Stimulated activated CD4-positive, alpha-beta T cell treated with anti-CD3 and anti-CD28 coated beads, Interleukin-4, amount 100 ng/mL, for 1 hour (primary cell): ENCODE data around the gene FN3K.
A peak's percentile ranks its signal among the peaks of the same experiment; 100 is the strongest.

Experiments
- DNase-seq: peaks from one replicate; pipeline ENCODE4 v3.0.0-alpha.2; 2020

Gene FN3K

DNA sequence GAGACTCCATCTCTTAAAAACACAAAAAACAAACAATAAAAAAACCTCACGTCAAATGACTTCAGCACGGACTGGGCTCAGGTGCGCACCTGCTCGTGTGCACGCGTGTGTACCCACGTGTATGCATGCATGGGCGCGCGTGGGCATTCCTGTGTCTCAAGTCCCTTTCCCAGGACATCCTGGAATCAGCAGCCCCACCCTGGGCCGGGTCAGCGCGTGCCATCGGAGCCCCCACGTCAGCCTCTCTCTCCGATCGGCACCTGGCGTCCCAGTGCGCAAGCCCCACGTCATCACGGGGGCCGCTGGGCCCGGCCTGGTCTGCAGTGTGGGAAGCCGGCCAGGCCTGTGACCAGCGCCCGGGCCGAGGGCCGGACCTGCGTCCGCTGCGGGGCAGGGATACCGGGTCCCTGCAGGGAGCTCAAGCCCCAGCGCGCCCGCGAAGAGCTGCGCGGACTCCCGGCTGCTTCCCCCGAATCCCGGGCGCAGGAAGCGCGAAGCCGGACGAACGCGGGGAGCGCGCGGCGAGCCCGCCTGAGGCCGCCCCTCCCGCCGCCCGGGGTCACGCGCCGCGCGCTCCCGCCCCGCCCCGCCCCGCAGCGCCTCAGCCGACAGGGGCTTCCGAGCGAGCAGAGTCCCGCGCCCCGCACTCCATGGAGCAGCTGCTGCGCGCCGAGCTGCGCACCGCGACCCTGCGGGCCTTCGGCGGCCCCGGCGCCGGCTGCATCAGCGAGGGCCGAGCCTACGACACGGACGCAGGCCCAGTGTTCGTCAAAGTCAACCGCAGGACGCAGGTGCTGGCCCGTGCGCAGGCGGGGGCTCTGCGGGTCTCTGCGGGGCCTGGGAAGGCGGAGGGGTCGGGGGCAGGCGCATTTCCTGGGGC lies at the start of gene FN3K:
FN3K (plus strand) TSS at position 629 of the 880 bp plus-strand sequence; CDS start at position 651, 22 bp downstream.
- peak; percentile 33 for DNase-seq

DNA sequence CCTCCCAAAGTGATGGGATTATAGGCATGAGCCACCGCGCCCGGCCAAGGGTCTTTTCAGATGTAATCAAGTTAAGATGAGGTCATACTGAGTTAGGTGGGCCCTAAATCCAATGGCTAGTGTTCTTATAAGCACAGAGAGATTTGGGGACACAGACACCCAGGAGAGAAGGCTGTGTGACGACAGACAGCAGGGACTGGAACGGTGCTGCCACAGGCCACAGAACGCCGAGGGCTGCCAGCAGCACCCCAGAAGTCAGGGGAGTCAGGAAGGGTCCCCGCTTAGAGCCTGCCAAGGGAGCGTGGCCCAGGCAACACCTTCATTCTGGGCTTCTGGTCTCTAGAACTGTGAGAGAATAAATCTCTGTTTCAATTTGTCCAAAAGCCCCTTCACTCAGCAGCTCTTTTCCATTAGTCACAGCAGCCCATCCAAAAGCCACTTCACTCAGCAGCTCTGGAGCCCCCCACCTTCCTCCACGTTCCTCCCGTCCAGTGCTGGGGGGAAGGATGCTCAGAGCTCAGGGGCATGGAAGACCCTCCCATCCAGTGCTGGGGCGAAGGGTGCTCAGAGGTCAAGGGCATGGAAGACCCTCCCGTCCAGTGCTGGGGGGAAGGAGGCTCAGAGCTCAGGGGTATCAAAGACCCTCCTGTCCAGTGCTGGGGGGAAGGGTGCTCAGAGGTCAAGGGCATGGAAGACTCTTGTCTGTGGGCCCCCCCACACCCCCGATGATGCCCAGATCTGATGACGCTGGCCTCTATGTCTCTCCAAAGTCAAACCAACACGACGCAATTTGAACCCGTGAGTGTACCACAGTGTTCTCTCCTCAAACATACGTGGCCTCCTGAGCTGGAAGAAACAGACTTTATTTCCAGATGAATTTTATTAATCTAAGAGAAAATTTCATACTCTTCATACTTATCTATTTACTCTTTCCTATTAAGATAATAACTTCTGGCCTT lies 48.8 kb upstream of the FN3K start:
- DNase-seq: no peak

DNA sequence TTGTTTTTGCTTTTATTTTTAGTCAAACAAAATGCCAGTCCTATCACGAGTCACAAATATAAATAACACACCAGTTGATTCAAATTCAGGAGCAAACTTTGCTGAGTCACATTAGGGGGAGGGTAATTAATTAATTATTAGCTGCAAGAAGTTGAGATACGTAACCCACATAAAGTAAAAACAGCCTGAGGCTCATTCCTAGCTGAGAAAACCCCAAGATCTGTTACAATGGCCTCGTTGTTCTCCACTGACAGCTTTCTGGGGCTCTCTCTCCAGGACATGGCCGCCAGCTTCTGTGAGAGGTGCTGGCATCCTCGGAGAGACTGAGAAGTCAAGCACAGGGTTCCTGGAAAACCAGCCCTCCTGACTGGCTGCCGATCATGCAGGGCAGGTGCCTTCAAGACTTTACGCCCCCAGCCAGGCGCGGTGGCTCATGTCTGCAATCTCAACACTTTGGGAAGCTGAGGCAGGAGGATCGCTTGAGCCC lies 48.0 kb upstream of the FN3K start:
- no peak for DNase-seq

DNA sequence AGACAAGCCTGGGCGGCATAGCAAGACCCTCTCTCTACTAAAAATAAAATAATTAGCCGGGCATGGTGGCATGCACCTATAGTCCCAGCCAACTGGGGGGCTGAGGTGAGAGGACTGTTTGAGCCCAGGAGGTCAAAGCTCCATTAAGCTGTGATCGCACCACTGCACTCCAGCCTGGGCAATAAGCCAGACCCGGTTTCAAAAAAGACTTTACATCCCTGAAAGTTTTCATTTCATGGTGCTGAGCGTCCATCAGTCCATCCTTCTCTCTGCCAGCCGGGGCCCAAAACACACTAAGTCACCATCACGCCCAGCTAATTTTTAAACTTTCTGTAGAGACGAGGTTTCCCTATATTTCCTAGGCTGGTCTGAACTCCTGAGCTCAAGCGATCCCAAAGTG lies 47.5 kb upstream of the FN3K start:
- DNase-seq: no peak

DNA sequence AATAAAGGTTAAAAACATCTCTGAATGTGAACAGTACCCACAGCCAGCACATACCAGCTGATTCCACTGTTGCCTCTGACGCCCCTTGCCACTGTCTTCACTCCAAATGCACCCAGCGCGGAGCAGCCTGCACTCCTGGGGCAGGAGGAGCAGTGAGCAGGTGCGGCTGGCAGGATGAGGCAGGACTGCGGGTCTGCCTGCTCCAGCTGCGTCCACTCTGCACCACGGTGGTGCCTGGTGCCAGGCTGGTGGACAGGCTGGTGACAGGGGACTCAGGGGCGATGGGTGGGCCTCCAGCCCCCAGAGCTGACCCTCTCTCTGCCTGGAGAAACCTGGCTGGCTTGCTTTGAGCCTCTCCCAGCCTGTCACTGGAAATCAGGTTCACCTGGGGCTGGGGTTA lies 46.3 kb upstream of the FN3K start:
- no peak for DNase-seq

DNA sequence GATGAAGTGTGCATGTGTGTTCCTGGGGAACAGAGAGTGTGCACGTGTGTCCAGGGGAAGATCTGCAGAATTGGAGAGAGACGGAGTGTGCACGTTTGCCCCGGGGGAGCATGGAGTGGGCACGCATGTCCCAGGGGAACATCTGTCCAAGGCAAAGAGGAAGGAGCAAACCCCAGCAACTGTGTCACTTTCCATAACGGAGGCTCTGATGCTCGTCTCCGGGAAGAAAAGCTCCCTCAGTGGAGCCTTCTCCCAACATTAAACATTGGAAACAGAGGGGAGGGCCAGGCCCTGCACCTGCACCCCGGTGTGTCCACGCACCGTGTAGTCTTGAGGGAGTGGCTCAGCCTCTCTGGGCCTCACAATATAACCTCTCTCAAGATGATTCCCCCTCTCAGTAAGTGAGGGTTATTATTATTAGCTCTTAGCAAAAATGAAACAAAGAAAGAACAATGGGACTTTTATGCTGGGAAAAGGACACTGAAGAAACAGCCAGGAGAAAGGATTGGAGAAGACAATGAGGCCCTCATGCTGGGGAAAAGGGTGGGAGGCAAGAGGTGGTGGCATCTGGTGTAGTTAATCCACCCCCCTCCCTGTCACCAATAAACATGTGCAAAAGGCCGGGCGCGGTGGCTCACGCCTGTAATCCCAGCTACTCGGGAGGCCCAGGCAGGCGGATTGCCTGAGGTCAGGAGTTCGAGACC lies 44.5 kb upstream of the FN3K start:
- no peak for DNase-seq

DNA sequence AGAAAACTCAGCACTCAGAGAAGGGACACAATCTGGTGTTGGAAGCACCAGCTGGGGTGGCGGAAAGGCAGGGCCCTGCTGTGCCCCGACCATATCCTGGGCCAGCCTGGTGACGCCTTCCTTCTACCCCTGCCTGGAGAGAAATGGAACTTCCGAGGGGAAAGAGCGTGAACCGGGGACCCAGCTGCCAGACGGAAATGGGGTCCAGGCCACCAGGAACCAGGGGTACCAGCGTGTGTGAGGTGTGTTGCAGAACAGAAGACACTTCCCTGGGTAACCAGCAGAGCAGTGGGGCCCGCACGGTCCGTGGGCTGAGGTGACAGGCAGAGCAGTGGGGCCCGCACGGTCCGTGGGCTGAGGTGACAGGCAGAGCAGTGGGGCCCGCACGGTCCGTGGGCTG lies 43.7 kb upstream of the FN3K start:
- no peak for DNase-seq

DNA sequence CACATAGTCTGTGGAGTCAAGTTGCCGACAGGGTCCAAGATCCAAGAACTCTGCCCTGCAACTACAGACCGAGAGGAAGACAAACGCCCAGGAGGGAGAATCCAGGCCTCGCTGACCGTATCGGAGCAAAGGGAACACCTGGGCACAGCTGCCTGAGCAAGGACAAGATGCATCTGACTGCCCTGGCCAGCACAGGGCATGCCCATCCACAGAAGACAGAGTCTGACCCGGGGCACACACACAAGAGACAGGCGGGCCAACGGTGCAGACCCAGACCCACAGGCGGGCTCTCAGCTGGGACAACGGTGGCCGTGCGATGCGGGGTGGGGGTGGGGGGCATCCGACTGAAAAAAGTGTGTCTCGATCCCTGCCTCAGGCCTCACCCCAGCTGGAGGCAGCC lies 43.1 kb upstream of the FN3K start:
- DNase-seq: no peak

DNA sequence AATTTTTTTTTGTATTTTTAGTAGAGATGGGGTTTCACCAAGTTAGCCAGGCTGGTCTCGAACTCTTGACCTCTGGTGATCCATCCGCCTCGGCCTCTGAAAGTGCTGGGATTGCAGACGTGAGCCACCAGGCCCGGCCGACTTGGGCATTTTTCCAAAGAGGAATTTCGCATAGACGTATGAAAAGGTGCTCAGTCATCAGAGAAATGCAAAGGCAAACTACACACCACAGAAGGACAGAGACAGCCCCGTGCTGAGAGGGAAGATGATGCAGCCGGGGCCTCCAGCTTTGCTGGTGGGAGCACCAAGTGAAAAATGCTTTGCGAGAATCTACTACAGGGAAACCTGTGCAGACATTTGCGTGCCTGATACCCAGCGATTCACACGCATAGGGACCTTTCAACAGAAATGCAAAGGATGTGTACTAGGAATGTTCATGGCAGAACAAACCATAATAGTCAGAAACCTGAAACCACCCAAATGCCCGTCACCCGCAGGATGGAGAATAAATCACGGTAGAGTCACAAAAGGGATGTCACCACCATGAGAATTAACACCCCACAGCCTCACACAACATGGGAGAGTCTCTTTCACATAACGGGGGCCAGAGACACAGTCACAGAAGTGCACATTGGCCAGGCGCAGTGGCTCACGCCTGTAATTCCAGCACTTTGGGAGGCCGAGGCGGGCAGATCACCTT lies 42.1 kb upstream of the FN3K start:
- DNase-seq: no peak

DNA sequence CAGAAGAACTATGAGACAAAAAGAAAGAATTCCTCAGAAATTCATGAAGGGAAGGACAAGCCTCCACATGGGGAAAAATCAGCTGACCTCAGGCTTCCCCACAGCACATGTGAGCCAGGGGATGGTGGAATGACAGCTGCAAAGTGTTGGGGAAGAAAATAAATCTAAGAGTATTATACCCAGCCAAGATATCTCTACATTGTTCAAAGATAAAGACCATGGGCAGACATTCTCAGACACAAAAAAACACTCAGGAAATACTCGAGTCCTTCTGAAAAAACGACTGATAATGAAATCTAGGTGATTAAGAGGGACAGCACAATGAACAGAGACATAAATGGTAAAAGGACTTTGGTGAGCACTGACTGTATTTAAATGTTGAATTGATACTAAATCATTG lies 40.8 kb upstream of the FN3K start:
- no peak for DNase-seq

DNA sequence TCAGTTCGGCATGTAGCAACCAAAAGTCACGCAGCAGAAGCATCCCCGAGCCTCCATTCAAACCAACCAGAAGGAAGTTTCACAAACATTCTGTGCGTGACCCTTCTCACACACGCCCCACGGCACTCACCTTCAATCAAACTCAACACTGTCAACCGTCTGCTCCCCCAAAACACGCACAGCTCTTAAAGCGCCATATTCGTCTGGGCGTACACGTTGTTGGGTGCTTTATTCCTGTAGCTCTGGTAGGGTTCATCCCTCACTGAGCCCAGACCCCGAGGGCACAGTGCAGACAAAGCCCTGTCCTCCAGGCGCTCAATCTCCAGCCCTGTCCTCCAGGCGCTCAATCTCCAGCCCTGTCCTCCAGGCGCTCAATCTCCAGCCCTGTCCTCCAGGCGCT lies 39.2 kb upstream of the FN3K start:
- DNase-seq: no peak

DNA sequence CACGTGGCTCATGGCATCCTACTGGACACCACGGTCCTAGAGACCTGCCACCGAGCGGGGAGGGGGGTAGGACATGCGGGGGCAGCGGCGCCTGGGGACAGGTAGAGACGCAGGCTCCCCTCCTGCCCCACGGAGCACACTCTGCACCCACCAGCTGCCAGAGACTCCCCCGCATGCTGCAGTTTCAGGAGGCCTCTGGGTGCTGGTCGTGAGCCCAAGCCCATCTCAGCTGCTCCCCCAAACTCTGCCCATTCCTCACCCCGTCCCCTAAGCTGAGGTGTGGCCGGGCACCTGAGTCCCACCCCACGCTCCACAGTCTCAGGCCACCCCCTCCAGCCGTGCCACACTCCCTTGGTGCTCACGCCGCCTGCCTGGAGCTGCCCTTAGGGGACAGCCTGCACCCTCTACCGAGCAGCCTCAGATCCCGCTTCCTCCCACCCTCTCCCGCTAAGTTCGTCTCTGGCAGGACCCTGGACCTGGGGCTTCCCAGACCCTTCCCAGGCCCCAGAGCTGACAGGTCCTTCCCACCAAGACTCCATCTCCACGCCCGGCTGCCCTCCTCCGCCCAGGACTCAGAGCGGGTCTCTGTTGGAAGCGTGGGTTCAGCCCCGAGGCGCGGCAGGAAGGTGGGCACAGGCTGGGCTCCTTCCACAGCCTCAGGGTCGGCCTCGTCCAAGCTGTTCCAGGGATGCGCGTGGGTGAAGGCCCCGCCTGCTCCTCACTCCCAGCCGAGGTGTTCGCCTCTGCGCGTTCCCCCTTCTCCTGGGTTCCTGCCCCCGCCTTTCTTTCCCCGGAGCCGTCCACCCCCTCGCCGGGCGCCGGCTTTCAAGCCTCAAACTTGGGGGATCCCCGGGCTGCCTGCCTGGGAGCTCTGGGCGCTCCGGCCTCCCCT lies 38.3 kb upstream of the FN3K start:
- peak; percentile 19 for DNase-seq

DNA sequence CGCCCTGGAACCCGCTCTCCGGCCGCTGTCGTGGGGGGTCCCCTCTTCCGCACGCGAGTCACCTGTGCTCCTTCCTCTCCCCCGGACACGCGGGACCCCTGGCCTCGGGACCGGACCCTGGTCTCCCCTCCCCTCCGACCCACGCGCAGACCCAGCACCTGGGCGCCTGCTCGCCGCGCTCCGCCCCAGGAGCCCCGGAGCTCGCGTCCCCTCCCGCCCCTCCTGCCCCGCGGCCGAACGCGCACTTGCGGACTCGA lies 37.7 kb upstream of the FN3K start:
- no peak for DNase-seq

DNA sequence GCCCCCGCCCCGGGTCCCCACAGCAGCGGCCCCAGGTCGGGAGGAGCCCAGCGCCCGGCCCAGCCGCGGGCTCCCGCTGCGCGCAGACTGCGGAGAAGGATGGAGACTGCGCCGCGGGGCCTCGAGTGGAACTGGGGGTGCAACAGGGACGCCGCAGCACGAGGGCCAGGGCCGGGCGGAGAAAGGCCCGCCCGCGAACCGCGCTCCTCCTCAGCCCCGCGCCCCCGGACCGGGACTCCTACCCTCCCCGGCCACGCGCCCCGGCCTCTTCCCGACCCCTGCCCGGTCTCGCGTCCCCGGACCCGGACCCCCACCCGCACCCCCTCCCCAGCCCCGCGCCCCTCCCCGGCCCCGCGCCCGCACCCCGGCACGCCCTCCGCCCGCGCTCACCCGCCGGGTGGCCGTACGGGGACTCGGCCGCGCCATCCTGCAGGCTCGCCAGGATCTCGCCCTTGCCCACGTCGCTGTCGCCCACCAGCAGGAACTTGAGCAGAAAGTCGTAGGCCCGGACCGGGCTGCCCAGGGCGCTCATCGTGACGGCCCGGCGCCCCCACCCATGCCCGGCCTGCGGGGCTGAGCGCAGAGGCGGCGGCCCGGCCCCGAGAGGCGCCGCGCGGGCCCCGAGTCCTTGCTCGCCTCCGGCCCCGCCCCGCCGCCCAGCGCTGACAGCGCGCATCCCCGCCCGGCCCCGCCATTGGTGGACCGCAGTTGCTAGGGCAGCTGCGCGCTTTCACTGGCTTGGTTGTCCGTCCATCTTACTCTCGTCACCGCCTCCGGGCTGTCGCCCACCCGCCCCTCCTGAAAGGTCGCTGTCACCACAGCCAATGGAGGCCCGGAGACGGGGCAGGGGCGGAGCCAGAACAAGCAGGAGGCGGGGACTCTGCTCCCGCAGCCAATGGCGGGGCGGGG lies 37.1 kb upstream of the FN3K start, which contains the start of gene RAB40B:
RAB40B (minus strand) TSS at position 634 of the 909 bp plus-strand sequence; CDS start at position 532, 102 bp downstream.
- DNase-seq: peak; percentile 98

DNA sequence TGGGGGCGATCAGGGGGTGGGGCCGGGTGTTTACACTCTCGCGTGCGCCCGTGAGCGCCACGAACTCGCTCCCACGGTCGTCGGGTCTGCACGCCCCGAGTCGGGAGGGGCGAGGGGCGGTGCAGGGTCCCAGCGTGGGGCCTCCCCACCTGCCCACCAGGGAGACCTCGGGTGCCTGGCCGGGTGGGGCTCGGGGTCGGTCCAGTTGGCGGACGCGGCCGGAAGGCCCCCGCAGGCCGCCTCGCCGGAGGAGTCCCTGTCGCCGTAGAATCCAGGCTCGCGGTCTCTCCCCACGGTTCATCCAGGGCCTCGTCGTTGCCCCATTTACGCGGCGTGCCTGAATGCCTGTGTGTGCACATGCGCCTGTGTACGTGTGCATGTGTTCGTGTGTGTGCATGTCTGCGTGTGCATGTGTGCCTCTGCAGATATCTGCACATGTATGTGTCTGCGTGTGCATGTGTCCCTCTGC lies 36.4 kb upstream of the FN3K start:
- no peak for DNase-seq

DNA sequence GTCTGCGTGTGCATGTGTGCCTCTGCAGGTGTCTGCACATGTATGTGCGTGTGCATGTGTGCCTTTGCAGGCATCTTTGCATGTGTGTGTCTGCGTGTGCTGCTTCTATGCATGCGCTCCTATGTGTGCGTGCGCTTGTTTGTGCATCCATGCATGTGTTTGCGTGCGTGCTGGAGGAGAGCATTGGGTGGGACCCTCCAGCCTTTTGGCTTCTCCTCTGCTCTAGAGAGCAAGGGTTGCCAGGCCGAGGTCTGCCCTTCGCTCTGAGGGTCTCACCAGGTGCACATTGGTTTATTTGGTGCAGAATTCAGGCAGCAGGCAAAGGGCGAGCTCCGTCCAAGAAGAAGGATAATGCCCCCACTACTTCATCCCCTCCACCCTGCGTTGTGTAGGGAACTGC lies 35.9 kb upstream of the FN3K start:
- DNase-seq: no peak

DNA sequence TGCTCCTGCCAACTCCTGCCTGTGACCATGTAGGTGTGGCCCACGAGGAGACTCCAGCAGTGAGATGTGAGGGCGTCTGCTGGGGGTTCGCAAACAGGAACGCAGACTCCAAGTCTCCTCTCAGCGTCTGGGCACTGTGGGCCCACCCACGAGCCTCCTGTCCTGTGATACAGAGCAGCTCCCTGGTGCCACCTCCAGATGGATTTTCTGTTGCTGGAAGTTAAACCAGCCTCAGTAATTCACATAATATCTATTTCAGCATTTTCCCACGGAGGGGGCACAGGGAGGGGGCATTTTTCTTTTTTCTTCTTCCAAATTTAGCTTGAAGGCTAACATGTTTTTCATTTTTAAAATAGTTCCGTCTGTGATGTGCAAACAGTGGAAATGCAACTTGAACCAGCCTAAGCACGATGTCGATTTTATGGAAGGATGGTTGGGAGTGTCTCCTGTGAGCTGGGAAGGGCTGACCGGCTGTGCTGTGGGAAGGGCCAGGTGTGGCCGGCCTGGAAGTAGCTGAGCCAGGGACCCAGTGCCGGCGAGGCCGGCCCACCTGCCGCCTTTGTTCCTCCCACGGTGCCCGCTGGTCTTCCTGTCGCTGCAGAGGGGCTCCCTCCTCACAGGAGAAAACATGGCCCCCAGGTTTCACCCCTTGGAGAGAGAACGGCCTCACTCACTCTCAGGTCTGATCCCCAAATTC lies 33.0 kb upstream of the FN3K start:
- no peak for DNase-seq

DNA sequence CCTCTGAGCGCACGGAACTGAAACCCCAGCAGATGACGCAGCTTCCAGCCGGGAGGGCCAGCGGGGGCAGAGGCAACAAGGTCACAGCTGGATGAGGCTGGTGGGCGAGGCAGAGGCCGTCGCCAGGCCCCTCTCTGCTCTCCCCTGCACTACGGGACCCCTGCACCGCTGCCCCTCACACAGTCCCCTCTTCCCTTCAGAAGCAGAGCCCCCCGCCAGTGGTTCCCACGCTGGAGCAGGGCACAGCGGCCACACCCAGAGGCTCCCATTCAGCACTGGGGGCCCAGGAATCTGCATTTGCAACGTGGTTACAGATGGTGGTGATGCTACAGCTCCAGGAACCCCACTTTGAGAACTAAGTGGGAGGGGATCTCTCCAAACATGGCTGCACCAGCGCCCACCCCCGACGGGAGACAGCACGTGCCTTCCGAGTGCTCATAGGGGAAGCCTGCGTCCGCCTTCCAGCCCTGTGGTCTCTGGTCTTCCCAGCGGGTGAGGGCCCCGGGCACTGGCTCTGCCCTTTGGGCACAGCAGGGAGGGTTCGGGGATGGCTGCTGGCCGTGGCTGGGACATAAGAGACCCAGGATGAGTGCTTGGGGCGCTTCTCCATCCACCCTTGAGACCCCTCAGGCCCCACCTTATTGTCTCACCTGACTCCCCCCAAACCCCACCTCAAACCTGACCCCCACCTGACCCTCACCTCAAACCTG lies 32.2 kb upstream of the FN3K start:
- DNase-seq: no peak
